Activated T-cell treated with anti-CD3 and anti-CD28 coated beads, Interleukin-2, amount 50 U/mL, for 1 hour (primary cell): ENCODE data around the gene BMERB1.
"Not testable (repeated sequence)": the region's sequence is repeated elsewhere in the genome, so short reads cannot be mapped to it uniquely, and the experiment has no call there.

Source experiments
- DNase-seq: peaks from one replicate; pipeline ENCODE4 v3.0.0-alpha.2; 2020

The BMERB1 gene

GRCh38 chr16:15597822-15598647 is 163.6 kb downstream of the BMERB1 start:
- DNase-seq: no peak

- no peak for DNase-seq
Observed at GRCh38 chr16:15598648-15599190, 164.3 kb downstream of the BMERB1 start.

- DNase-seq: no peak
Observed at GRCh38 chr16:15599303-15600070, 165.1 kb downstream of the BMERB1 start.

- DNase-seq: no peak
Observed at GRCh38 chr16:15601212-15601879, 167.0 kb downstream of the BMERB1 start.

GRCh38 chr16:15602285-15603044 is 168.1 kb downstream of the BMERB1 start:
- no peak for DNase-seq

GRCh38 chr16:15604460-15605440 is 170.4 kb downstream of the BMERB1 start:
- DNase-seq: no peak

- no peak for DNase-seq
Observed at GRCh38 chr16:15605839-15606517, 171.6 kb downstream of the BMERB1 start.

- no peak for DNase-seq
Observed at GRCh38 chr16:15606518-15607220, 172.3 kb downstream of the BMERB1 start.

- DNase-seq: not testable (repeated sequence)
Observed at GRCh38 chr16:15607221-15607699, 172.9 kb downstream of the BMERB1 start.

- no peak for DNase-seq
Observed at GRCh38 chr16:15607700-15608396, 173.5 kb downstream of the BMERB1 start.

GRCh38 chr16:15608398-15609285 is 174.3 kb downstream of the BMERB1 start:
- DNase-seq: no peak

GRCh38 chr16:15609286-15609649 is 174.9 kb downstream of the BMERB1 start:
- DNase-seq: no peak

GRCh38 chr16:15610369-15610871 is 176.0 kb downstream of the BMERB1 start:
- DNase-seq: no peak

- no peak for DNase-seq
Observed at GRCh38 chr16:15611610-15612009, 177.2 kb downstream of the BMERB1 start.

GRCh38 chr16:15613676-15614075 is 179.3 kb downstream of the BMERB1 start:
- no peak for DNase-seq

GRCh38 chr16:15616012-15616411 is 181.6 kb downstream of the BMERB1 start:
- no peak for DNase-seq

GRCh38 chr16:15616475-15617165 is 182.2 kb downstream of the BMERB1 start:
- no peak for DNase-seq
